ENCODE data around the gene TRIOBP. TPM values are rescaled to one million over a fixed set of nuclear protein-coding genes. Genes with fewer than 3 reads are reported as not detected.

Gene TRIOBP
- total and polyA plus RNA-seq, 2 donors (not counting 3 experiments of a cell fraction or from before 2014, with no cell fraction given) = 60.6 to 104 TPM

- no peak for DNase-seq (ENCODE audit: low read depth, low spot score)
- no peaks in the 10 kb centered on the region for H3K27me3 ChIP-seq (ENCODE audit: control insufficient read depth in 2 of 2, insufficient read depth in 2 of 2, low read length in 2 of 2)
- FAIRE-seq = no peak
- H3K4me1 ChIP-seq (ENCODE audit: control insufficient read depth, extremely low read depth, insufficient read depth, low read length) = no peaks in the 10 kb centered on the region
- intact Hi-C loops (cut with micrococcal nuclease) (no loop called here), dilution Hi-C loops (cut with MboI; ENCODE audit: extremely low pct_ligation_motif_present, low sequenced_read_pairs) (no loop called here)
- H3K9ac ChIP-seq (replicated peaks; ENCODE audit: extremely low read depth, insufficient read depth, low read length) = no peak overlapping the region
- H3K36me3 ChIP-seq (ENCODE audit: control insufficient read depth in 2 of 2, extremely low read depth in 1 of 2, insufficient read depth in 2 of 2, low read length in 2 of 2) = peaks cover 10 to 48% of the 10 kb centered on the region in 2 experiments
- H3K79me2 ChIP-seq (ENCODE audit: control insufficient read depth, insufficient read depth, low read length) = no peaks in the 10 kb centered on the region
- no peaks in the 10 kb centered on the region for H3K9me3 ChIP-seq (replicated peaks; ENCODE audit: control insufficient read depth, insufficient read depth, low read length)
- no peak overlapping the region for H2AFZ ChIP-seq (ENCODE audit: low read depth, low read length)
- no peak overlapping the region for H3K27ac ChIP-seq (ENCODE audit: insufficient read depth, low read depth, low read length)
- ChIA-PET POLR2A (no interaction called here), CTCF (interaction anchor here (1.1 kb wide), 1 partner anchor 11 kb away, joined by 3 read pairs; no protein-coding TSS in a partner anchor)
- H4K20me1 ChIP-seq (replicated peaks; ENCODE audit: control insufficient read depth, extremely low read depth, insufficient read depth, low read length) = no peaks in the 10 kb centered on the region
- no peak overlapping the region for H3K4me2 ChIP-seq (ENCODE audit: insufficient read depth, low read length)
- H3K9me1 ChIP-seq (replicated peaks; ENCODE audit: control insufficient read depth, extremely low read depth, insufficient read depth, low read length) = no peaks in the 10 kb centered on the region
- no peak for TF ChIP-seq GATA2 (IDR thresholded peaks at IDR 0.05; ENCODE audit: insufficient read depth, insufficient read length, low read depth, low read length)
- no peak for TF ChIP-seq POLR2A (IDR thresholded peaks at IDR 0.05; ENCODE audit: low read depth, low read length)
- no peak for TF ChIP-seq CTCF (IDR thresholded peaks at IDR 0.05; ENCODE audit: extremely low read depth in 1 of 2, insufficient read depth in 1 of 2, low read depth in 1 of 2, low read length in 2 of 2)
- TF ChIP-seq FOS (IDR thresholded peaks at IDR 0.05; ENCODE audit: borderline replicate concordance, insufficient read depth, low read length) = no peak
- no peak for TF ChIP-seq EZH2 (IDR thresholded peaks at IDR 0.05; ENCODE audit: borderline replicate concordance, low read depth, low read length, severe bottlenecking)
- TF ChIP-seq MAX (IDR thresholded peaks at IDR 0.05; ENCODE audit: insufficient read depth, insufficient read length) = no peak
- no peak for TF ChIP-seq POLR2AphosphoS5 (IDR thresholded peaks at IDR 0.05; ENCODE audit: insufficient read depth, low read depth, low read length)
- no peak for TF ChIP-seq JUN (IDR thresholded peaks at IDR 0.05; ENCODE audit: borderline replicate concordance, insufficient read depth, insufficient read length, low read depth)
- TF ChIP-seq MYC (IDR thresholded peaks at IDR 0.05; ENCODE audit: low read depth, low read length) = no peak
- H3K4me3 ChIP-seq (replicated peaks in 1 of 3; ENCODE audit: insufficient read depth in 1 of 3, low read depth in 1 of 3, low read length in 3 of 3) = no peak overlapping the region
- BruUV-seq (replicated peaks) = no TSS peak
These were observed 75.0 kb downstream of the TRIOBP start for GRCh38 chr22:37771702-37772427.

Measured in endothelial cell of umbilical vein (primary cell).